DMS153 (cell line): ENCODE results near the gene TRABD2B.

Experiments
- DNase-seq: peaks from one replicate; lab custom pipeline; 2025; lab: John Stamatoyannopoulos, UW

The TRABD2B gene

DNA sequence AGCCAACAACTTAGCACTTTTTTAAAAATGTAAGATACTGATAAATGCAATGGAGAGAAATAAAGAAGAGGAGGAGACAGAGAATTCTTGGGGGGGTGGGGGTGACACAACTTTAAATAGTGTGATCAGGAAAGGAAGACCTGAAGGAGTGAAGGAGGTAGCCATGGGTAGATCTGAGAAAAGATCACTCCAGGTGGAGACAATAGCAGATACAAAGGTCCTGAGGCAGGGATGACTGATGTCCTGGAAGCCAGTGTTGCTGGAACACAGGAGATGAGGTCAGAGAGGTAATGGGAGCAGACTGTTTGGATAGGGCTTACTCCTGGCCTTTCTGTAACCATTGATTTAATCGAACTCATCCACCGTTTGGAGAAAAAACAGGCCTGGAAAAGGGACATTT lies 24.6 kb upstream of the TRABD2B start:
- DNase-seq: no peak

DNA sequence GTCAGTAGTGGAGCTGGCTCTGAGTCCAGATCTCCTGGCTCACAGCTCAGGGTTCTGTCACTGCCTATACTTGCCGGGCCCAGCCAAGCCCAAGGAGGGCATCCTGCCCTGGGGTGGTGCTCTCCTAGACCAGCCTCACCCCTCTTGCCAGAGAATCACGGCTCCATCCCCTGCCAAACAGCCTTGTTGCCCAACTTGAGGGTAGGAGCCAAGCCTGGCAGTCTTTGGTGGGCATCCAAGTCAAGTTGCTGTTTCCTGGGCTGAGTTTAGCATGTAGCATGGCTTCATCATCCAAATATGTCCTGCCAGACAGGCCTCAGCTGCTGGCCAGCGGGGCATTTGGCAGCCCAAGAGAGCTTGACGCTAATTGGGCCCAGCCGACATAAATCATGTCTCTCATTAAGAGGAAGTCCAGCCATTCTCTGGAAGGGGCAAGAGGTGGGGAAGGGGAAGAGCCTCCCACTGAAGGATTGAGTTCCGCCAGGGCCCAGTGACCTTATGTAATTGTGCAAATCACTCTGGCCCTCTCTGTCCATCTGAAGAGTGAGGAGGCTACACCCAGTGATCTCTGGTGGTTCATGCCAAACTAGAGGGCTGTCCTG lies 22.6 kb upstream of the TRABD2B start:
- DNase-seq: no peak

DNA sequence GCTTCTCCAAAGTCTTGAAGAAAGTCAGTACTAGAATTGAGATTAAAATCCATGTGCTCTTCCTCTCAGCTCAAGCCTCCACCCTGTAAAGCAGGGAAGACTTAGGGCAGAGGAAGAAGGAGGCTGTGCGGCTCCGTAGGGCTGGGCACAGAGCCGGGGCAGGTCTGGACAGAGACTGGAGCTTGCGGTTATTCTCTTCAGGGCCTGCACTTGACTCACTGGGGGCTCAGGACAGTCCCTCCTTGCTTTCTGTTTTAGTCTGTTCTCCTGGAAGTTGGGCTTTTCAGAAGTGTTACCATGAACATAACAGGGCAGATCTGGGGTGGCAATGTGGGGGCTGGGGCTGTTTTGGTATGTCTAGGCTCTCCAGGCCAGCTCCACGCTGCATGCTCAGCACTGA lies 21.6 kb upstream of the TRABD2B start:
- DNase-seq: no peak

DNA sequence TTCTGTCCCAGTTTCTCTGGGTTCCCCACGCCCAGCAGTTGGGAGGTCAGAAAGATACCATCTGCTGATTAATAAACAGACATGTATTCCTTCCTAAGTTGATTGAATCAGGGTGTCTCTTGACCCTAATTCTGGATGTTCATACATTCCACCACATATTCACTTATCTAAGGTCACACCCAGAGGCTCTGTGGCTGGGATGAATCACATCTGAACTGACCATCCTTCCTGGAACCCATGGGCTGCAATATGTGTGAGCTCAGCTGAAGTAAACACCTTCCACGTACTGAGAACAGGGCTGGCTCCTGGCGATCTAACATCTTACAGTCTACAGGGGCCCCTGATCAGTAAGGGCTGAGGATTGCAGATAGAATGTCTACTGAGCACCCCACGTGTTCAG lies 20.5 kb upstream of the TRABD2B start:
- DNase-seq: no peak

DNA sequence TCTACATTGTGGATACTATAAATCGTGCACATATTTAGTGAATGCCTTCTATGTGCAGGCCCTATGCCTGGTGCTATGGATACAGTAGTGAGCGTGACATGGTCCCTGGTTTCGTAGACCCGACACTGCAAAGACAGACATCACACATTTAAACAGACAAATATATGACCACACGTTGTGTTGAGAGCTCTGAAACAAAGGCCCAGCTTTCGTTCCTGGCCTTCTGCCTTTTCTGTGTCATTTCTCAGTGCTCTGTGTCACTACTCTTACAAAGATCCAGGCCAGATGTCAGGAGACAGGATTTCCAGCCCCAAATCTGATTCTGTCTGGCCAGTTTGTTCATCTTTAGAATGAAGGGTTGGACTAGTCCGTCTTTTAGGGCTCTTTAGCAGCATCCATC lies 19.3 kb upstream of the TRABD2B start:
- no peak for DNase-seq

DNA sequence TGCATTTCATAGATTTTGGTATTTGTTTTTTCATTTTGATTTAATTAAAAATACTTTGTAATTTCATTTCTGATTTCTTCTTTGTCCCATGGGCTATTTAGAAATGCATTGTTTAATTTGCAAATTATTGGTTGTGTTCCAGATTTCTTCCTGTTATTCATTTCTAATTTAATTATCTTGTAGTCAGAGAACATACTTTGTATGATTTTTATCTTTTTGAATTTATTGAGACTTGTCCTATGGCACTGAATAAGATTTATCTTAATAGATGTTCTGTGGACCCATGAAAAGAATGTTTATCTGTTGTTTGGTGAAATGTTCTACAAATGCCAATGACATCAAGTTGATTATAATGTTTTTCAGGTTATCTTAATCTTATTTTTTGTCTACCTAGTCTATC lies 16.1 kb upstream of the TRABD2B start:
- DNase-seq: no peak

DNA sequence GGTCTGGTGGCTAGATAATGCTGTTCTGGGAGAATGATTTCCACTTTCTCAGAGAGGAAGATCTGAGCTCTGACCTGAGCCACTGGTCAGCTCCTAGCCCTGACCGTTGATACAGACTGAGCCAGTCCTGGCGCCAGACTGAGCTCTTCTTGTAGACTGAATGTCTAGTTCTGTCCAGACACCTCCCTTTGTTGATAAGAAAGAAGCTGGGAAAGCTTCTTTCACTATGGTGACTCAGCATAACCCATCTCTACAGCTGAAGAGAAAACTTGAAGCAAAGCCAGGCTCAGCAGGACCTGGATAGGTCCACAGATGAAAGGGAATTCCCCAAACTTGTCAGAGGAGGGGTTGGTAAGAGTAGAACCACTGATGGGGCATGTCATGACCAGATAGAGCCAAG lies 9.9 kb upstream of the TRABD2B start:
- no peak for DNase-seq

DNA sequence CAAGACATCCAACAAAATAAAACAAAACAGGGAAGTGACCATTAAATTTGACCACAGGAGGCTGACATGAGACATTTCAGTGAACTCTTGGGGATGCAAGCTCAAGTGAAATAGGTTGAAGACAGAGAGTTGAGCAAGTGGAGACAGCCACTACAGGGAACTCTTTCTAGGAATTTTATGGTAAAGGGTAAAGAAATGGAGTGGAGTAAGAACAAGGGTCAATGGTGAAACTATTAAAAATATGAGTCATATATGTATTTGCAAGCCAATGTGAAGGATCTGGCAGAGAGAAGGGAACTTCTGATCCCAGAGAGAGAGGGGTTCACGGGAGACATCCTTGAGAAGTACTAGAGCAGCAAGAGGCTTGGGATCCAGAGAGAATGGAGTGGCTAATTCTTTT lies 9.1 kb upstream of the TRABD2B start:
- DNase-seq: no peak

DNA sequence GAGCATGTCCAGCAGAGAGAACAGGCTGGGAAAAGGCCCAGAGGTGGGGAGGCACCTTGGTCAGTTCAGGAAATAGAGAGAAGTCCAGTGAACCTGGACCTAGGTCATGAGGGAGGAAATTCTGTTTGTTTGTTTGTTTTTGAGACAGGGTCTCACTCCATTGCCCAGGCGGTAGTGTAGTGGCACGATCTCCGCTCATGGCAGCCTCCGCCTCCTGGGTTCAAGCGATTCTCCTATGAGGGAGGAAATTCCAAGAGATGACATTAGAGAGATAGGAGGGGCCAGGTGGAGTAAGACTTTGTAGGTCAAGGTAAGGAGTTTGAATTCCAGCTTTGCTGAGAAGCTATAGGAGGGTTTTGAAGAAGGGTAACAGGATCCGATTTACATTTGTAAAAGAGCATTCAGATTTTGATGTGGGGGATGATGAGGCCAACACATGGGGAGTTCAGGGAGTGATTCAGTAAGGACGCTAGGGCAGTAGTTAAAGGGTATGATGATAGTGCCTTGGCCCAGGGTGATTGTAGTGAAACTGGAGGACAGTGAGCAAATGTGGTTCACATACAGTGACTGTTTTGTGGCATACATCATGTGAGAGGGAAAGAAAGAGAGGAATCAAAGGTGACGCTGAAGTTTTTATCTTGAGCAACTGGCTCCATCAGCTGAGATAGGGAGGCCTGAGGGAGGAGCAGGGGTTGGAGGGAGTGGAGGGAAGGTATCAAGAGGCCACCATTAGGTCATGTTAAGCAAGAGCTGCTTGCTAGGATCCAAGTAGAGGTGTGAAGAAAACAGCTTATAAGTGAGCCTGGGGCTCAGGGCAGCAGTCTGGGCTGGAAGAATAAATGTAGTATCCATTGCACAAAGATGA lies 8.3 kb upstream of the TRABD2B start:
- no peak for DNase-seq

DNA sequence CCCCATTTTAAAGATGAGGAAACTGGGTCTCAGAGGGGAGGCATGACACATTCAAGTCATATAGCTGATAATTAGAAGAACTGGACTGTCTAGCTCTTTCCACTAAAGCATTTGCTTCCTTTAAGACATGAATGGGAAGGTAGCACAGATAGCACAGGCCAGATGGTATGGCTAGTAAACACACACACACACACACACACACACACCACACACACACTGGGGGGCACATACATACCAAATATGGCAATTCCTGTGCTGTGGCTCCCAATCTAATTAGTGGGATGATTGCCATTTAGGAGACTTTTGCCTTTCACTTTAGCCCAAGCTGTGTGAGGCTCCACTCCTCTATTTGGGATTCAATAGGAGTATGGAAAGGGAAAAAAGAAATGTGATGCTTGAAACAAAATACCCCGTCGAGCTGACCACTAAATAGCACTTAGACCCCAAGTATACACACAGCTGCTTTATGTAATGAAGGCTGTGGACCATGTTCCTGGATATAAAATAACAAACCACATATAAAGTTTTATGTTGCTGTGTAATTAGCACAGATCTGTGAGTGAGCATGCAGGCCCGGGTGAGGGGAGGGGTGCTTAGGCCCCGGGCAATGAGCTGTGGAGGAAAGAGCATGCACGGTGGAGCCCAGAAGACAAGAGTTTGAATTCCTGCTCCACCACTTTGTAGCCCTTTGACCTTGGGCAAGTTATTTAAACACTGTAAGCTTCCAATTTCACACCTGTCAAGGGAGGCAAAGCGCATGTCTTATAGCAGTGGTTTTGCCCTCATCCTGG lies 6.8 kb upstream of the TRABD2B start:
- DNase-seq: peak; percentile 64

DNA sequence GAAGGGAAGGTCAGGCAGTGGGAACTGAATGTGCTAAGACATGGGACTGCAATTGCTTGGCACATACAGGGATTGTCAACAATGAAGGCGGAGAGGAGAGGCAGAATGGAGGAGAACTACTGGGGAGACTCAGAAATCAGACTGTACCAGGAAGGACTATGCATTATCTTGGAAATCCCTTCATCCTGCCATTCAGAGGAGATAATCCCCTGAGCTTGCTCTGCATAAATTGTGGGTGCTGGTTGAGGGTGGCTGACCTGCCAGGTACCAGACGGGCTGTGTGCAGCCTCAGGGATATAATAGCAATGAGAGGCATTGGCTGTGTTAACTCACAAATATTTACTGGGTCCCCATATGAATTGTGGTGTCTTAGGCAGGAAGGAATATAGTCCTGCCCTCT lies 5.0 kb upstream of the TRABD2B start:
- DNase-seq: no peak

DNA sequence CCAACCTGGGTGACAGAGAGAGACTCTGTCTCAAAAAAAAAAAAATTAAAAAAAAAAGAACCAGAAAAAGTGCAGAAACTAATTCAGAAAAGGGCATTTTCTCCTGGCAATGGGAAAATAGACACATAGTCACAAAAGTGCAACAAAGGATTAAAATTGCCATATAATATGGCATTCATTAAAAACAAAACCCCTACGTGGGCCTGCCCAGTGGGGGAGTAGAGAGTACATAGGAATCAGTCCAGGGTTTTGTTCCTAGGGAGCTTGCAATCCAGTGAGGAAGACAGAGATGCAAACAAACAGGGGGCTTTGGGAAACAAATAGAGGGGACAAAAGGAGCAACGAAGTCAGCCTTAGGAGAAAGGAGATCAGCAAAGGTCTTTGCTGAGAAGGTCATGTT lies 4.5 kb upstream of the TRABD2B start:
- no peak for DNase-seq

DNA sequence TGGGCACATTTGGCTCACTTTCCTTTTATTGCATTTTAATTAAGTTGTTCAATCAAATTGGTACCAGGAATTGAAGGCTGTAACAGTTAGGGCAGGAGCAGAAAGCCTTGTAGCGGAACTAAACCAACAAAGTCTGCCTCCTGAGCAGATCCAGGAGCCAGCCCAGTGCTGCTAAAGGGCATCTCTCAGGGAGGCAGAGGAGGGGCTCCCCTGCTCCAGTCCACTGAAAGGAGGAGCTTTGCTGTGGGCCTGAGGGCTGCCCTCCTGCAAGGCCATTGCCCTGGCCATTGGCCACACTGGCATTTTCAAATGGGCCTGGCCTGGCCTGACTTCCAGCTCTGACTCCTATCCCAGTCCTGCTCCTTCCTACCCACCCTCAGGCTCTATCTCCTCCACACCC lies 3.7 kb upstream of the TRABD2B start:
- no peak for DNase-seq

DNA sequence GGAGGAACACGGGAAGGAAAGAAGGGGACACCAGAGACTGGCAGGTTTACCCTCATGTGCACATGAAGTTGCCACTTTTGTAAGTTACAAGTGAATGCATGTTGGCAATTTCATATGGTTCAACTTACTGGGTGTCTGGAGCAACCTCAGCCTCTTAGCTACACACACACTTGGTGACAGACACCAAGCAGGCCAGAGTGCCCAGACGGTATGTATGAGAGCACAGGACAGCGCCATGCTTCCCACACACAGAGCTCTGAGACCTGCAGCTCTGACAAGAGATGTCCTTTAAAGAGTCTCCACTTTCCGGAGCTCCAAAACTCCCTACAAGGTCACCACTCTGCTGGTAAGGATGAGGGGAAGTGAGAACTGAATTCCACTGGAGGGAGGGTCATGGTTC lies 1.9 kb upstream of the TRABD2B start:
- DNase-seq: no peak

DNA sequence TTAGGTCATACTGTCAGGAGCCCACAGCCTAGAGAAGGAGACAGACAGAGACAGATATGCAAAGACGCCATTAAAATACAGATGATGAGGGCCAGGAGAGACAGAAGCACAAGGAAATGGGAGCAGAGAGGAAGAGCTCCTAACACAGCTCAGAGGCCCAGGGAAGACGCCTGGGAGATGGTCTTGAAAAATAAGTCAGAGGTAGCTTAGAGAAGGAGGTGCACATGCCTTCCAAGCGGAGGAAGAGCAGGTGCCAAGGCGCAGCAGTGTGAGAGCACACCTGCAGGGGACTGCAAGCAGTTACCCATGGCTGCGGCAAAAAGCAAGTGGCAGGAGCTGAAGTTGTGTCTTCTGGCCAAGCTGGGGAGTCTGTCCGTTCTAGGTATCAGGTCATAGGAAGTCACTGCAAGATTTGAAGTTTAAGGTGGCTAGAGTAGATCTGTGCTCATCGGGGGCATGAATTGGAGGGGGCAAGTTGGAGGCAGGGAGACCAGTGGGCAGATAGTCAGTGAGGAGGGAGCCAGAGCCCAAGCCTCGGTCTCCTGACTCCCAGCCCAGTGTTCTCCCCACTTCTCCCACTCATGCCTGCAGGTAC lies 1.3 kb upstream of the TRABD2B start:
- DNase-seq: no peak

DNA sequence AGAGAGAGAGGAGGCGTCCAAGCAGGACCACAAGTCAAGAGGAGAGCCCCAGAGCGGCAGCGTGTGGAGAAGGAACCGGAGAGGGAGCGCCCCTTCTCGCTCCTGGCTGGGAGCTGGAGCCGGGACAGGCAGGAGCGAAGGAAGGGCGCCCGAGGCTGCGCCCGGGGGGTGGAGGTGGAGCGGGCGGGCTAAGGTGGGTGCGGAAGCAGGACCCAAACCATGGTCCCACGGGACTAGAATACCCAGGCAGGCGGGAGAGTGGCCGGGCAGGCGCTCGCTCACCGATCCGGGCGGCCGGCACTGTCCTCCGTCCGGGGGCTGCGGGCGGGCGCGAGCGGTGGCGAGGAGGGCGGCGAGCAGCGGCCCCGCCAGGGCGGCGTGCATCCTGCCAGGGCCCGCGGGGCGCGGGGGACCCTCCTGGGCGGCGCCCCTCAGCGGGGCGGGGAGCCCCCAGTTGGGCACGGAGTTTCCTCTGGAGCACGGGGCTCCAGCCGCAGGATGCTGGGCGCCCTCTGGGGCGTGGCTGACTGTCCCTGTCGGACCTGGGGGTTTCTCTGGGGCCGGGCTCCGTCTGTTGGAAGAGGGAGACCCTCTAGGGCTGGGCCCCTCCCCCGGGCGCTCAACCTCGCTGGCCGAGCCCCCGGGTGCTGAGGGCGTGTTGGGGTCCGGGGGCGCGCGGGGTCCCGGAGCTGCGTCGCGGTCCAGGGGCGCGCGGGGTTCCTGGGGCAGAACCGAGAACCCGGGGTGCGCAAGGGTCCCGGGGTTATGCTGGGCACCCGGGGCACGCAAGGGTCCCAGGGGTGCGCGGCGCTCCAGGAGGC lies 569 bp downstream of the TRABD2B start:
- no peak for DNase-seq

DNA sequence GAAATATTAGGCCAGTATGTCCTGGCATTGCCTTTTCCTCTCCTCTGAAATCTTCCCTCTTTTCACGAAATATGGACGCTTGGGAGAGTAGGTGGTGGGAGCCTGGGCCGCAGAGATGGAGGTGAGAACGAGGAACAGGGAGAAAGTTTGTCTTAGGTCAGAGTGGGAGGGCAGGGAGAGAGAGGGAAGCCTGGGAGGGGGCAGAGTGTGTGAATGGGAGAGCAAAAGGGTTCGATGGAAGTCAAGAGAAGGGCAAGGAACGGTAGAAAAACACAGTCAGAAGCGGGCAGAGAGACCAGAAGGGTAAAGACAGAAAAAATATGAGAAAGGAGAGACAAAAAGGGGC lies 1.2 kb downstream of the TRABD2B start:
- DNase-seq: no peak

DNA sequence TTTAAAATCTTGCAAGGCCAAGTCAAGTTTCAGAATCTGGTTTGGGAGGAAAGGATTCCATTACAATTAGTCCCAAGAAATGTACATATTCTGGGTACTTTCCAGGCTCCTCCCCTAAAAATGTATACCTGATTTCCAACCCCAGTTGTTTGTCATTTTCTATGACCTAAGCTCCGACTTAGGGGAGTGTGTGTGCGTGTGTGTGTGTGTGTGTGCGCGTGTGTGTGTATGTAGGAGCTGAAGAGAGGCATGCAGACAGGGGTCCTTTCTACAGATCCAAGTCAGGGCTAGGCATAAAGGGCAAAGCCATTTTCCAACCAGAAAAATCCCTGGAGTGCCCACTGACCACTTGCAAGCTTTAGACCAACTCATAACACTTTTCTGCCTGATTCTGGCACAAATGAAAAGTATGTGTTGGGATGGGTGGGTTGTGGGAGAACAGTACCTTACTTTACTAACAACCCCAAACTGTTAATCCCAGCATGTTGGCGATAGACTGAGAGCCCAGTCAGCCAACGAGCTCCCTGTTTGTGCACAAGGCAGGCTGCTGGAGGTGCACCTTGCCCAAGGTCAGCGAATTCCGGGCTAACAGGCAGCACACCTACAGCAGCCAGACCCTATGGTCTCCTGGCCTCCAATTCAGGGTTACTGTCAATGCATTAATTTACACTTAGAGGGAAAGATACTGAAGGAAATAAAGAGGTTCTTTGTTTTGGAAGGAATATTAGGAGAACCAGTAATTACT lies 1.7 kb downstream of the TRABD2B start:
- DNase-seq: no peak

DNA sequence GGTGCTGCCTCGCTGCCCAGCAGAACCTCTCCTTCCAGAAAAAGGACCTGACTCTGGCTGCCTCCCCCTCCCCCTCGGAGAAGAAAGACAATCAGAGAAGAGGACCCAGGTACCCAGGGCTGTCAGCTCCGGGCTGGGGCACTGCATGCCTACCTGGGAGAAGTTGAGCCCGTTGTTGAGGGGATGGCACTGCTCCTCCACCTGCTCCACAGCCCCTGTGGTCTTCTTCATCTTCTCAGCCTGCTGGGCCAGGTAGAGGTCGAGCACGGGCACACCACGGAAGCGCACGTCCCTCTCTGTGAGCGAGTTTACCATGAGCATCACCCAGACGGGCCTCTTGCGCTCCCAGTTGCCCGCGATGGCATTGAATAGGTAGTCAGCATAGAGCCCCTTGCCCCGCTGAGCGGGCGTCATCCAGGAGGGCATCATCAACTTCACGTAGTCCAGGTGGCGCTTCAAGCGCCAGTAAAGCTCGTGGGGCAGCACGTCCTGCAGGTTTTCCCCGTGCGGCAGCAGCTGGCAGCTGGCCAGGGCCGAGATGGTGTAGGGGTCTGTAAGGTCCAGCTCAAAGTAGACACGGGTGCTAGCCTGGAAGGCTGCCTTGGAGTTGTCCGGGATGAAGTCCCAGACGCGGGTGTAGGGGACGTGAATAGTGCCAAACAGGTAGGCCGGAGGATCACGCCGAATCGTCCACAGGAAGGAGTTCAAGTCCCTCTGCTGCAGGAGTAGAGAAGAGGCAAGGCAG lies 3.1 kb downstream of the TRABD2B start:
- no peak for DNase-seq

DNA sequence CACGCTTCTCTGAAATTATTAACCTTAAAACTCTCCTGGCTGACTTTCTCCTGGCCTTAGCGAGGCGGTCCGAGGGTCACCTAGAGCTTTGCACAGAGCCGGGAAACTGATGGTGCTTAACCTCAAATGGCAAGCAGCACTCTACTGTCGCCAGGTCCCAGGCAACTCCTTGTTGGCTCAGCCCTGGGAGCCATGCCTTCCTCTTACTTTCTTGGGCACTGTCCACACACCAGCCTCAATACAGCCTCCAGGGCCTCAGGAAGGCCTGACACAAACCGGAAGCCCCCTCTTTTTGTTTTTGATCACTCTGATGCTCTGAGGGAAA lies 3.8 kb downstream of the TRABD2B start:
- no peak for DNase-seq
